ENCODE measurements around the gene PTS. TPM values are rescaled to one million over a fixed set of nuclear protein-coding genes. Genes with fewer than 3 reads are reported as not detected.
A peak's percentile ranks its signal among the peaks of the same experiment; 100 is the strongest.

PTS gene
- polyA plus RNA-seq, 1 experiment: 21.3 TPM

- CTCF ChIA-PET: interaction anchor here (0.9 to 20.9 kb wide), 3 partner anchors 13 to 53 kb away, joined by 3 to 560 read pairs (median 3); no protein-coding TSS in a partner anchor
- no peak for DNase-seq (ENCODE audit: low read depth)
- POLR2A ChIA-PET: interaction anchor here (0.7 kb wide), 1 partner anchor 1368 kb away, joined by 3 read pairs; no protein-coding TSS in a partner anchor
These were observed 688 bp downstream of the PTS start for GRCh38 chr11:112226831-112227401.

GRCh38 chr11:112227471-112227870, 1.2 kb downstream of the PTS start:
- ChIA-PET POLR2A (interaction anchor here (0.7 kb wide), 1 partner anchor 1369 kb away, joined by 3 read pairs; no protein-coding TSS in a partner anchor), CTCF (interaction anchor here (0.9 to 20.9 kb wide), 2 partner anchors 13 to 53 kb away, joined by 3 to 560 read pairs; no protein-coding TSS in a partner anchor)
- no peak for TF ChIP-seq CTCF (IDR thresholded peaks at IDR 0.05; ENCODE audit: insufficient read depth, low read depth, low read length)
- Histone ChIP-seq H3K36me3 (ENCODE audit: control insufficient read depth, insufficient read depth, low read length) (peaks cover 3% of the 10 kb centered on the region), H3K27me3 (ENCODE audit: control insufficient read depth, insufficient read depth, low read length) (no peaks in the 10 kb centered on the region), H3K4me3 (ENCODE audit: low read depth, low read length) (peak overlapping the region; percentile 62)
- DNase-seq (ENCODE audit: low read depth): no peak

More at GRCh38 chr11:112226831-112227401, 688 bp downstream of the PTS start:
- H3K36me3 ChIP-seq (ENCODE audit: control insufficient read depth, insufficient read depth, low read length): peaks cover 3% of the 10 kb centered on the region
- no peaks in the 10 kb centered on the region for H3K27me3 ChIP-seq (ENCODE audit: control insufficient read depth, insufficient read depth, low read length)
- peak overlapping the region; percentile 62 for H3K4me3 ChIP-seq (ENCODE audit: low read depth, low read length)
- no peak for TF ChIP-seq CTCF (IDR thresholded peaks at IDR 0.05; ENCODE audit: insufficient read depth, low read depth, low read length)

GRCh38 chr11:112228706-112229105, 2.5 kb downstream of the PTS start:
- Histone ChIP-seq H3K36me3 (ENCODE audit: control insufficient read depth, insufficient read depth, low read length) (peaks cover 3% of the 10 kb centered on the region), H3K4me3 (ENCODE audit: low read depth, low read length) (no peak overlapping the region), H3K27me3 (ENCODE audit: control insufficient read depth, insufficient read depth, low read length) (no peaks in the 10 kb centered on the region)
- no peak for TF ChIP-seq CTCF (IDR thresholded peaks at IDR 0.05; ENCODE audit: insufficient read depth, low read depth, low read length)
- POLR2A ChIA-PET: no interaction called here
- no peak for DNase-seq (ENCODE audit: low read depth)
- CTCF ChIA-PET: interaction anchor here (1.3 to 20.9 kb wide), 2 partner anchors 9 to 51 kb away, joined by 3 to 560 read pairs; no protein-coding TSS in a partner anchor

GRCh38 chr11:112229159-112229558, 2.9 kb downstream of the PTS start:
- no peak for TF ChIP-seq CTCF (IDR thresholded peaks at IDR 0.05; ENCODE audit: insufficient read depth, low read depth, low read length)
- ChIA-PET POLR2A (no interaction called here), CTCF (interaction anchor here (1.3 to 20.9 kb wide), 2 partner anchors 10 to 51 kb away, joined by 3 to 560 read pairs; no protein-coding TSS in a partner anchor)
- H3K27me3 ChIP-seq (ENCODE audit: control insufficient read depth, insufficient read depth, low read length): no peaks in the 10 kb centered on the region
- no peak for DNase-seq (ENCODE audit: low read depth)
- no peak overlapping the region for H3K4me3 ChIP-seq (ENCODE audit: low read depth, low read length)
- H3K36me3 ChIP-seq (ENCODE audit: control insufficient read depth, insufficient read depth, low read length): peaks cover 3% of the 10 kb centered on the region

GRCh38 chr11:112229746-112230433, 3.7 kb downstream of the PTS start:
- CTCF ChIA-PET: interaction anchor here (0.7 to 20.9 kb wide), 3 partner anchors 11 to 117 kb away, joined by 3 to 560 read pairs (median 3); no protein-coding TSS in a partner anchor
- no peak for TF ChIP-seq CTCF (IDR thresholded peaks at IDR 0.05; ENCODE audit: insufficient read depth, low read depth, low read length)
- H3K27me3 ChIP-seq (ENCODE audit: control insufficient read depth, insufficient read depth, low read length): no peaks in the 10 kb centered on the region
- no peak overlapping the region for H3K4me3 ChIP-seq (ENCODE audit: low read depth, low read length)
- POLR2A ChIA-PET: interaction anchor here (0.6 kb wide), 1 partner anchor 20 kb away, joined by 18 read pairs; no protein-coding TSS in a partner anchor
- peaks cover 3% of the 10 kb centered on the region for H3K36me3 ChIP-seq (ENCODE audit: control insufficient read depth, insufficient read depth, low read length)
- DNase-seq (ENCODE audit: low read depth): peak; percentile 83
